IMR-90 (cell line): Measurements from ENCODE around the gene OSBPL8. TPM values are rescaled to one million over a fixed set of nuclear protein-coding genes. Genes with fewer than 3 reads are reported as not detected.

Experiments used
- ATAC-seq: fragments of 200-7000 bp; cut with Tn5 transposase; 2 replicates; pipeline ENCODE4 v1.9.1; 2020; ENCODE audit warnings: low read depth, mild to moderate bottlenecking, moderate library complexity
- BruUV-seq: library from RNA; stranded (reverse); fragments of 400-500 nt; replicated peaks from 2 replicates; lab custom pipeline; 2021; lab: Mats Ljungman, UMichigan
- CTCF ChIA-PET: fragments of 300-600 bp; formaldehyde crosslinking; extraction: SDS; loops from one replicate; lab custom pipeline; 2021; ENCODE audit warnings: antibody characterized with exemption; lab: Yijun Ruan, JAX
- POLR2A ChIA-PET: fragments of 300-600 bp; sonication (Branson Sonifier 250); formaldehyde crosslinking; loops from one replicate; lab custom pipeline; 2022; ENCODE audit warnings: antibody characterized with exemption; ENCODE audit not compliant: unreplicated experiment; lab: Charles Lee
- DNase-seq: peaks from one replicate; pipeline ENCODE4 v3.0.0; 2013
- H2AFZ ChIP-seq: replicated peaks from 2 replicates; pipeline ENCODE3; 2013; ENCODE audit warnings: low read length, mild to moderate bottlenecking; ENCODE audit not compliant: poor library complexity
- H2AK5ac ChIP-seq: 2 replicates; pipeline ENCODE4 v1.6.1; 2013; ENCODE audit warnings: low read depth, low read length, inconsistent platforms
- H2AK9ac ChIP-seq: replicated peaks from 2 replicates; pipeline ENCODE3; 2013; ENCODE audit warnings: mild to moderate bottlenecking, low read depth, low read length, moderate library complexity; ENCODE audit not compliant: poor library complexity
- H2BK120ac ChIP-seq: 2 replicates; pipeline ENCODE4 v1.6.1; 2013; ENCODE audit warnings: low read depth, low read length, inconsistent platforms
- H2BK15ac ChIP-seq: 3 replicates; pipeline ENCODE4 v1.6.1; 2013; ENCODE audit warnings: low read depth, low read length, inconsistent platforms
- H2BK20ac ChIP-seq: 2 replicates; pipeline ENCODE4 v1.6.1; 2013; ENCODE audit warnings: low read depth, mild to moderate bottlenecking, inconsistent platforms, low read length, moderate library complexity
- H2BK5ac ChIP-seq: 2 replicates; pipeline ENCODE4 v1.6.1; 2013; ENCODE audit warnings: mild to moderate bottlenecking, low read depth, low read length, inconsistent platforms; ENCODE audit not compliant: poor library complexity, severe bottlenecking
- H3K14ac ChIP-seq: replicated peaks from 2 replicates; pipeline ENCODE4 v1.6.1; 2013; ENCODE audit warnings: low read depth, low read length, inconsistent platforms
- H3K18ac ChIP-seq: 2 replicates; pipeline ENCODE4 v1.6.1; 2013; ENCODE audit warnings: low read depth, low read length, control low read depth
- H3K23ac ChIP-seq: 2 replicates; pipeline ENCODE4 v1.6.1; 2013; ENCODE audit warnings: low read depth, low read length, inconsistent platforms
- H3K27ac ChIP-seq: 2 replicates; pipeline ENCODE4 v1.5.1; 2013; ENCODE audit warnings: mild to moderate bottlenecking, control low read depth, low read length; ENCODE audit not compliant: insufficient read depth
- H3K27me3 ChIP-seq: 2 replicates; pipeline ENCODE4 v1.6.1; 2013; ENCODE audit warnings: low read length; ENCODE audit not compliant: control insufficient read depth, insufficient read depth
- H3K36me3 ChIP-seq: 2 replicates; pipeline ENCODE4 v1.6.1; 2013; ENCODE audit warnings: low read length, mixed read lengths; ENCODE audit not compliant: control insufficient read depth, insufficient read depth
- H3K4ac ChIP-seq: 2 replicates; pipeline ENCODE4 v1.6.1; 2013; ENCODE audit warnings: low read depth, low read length, inconsistent platforms
- H3K4me1 ChIP-seq: 2 replicates; pipeline ENCODE4 v1.6.1; 2013; ENCODE audit warnings: low read length, mixed read lengths; ENCODE audit not compliant: control insufficient read depth, insufficient read depth
- H3K4me2 ChIP-seq: 2 replicates; pipeline ENCODE4 v1.6.1; 2013; ENCODE audit warnings: low read depth, mild to moderate bottlenecking, control low read depth, low read length, moderate library complexity
- H3K4me3 ChIP-seq: 2 replicates; pipeline ENCODE4 v1.5.1; 2013; ENCODE audit warnings: low read depth, mild to moderate bottlenecking, control low read depth, low read length, moderate library complexity; ENCODE audit not compliant: insufficient read depth
- H3K56ac ChIP-seq: 2 replicates; pipeline ENCODE4 v1.6.1; 2013; ENCODE audit warnings: low read length, inconsistent platforms; ENCODE audit not compliant: insufficient read depth; ENCODE audit errors: extremely low read depth
- H3K79me1 ChIP-seq, 2 experiments: 2 replicates each; pipeline ENCODE4 v1.6.1; 2013; ENCODE audit warnings: low read length in 2 of 2, inconsistent platforms in 1 of 2, low read depth in 1 of 2
- H3K9ac ChIP-seq: 2 replicates; pipeline ENCODE4 v1.6.1; 2013; ENCODE audit warnings: low read depth, low read length, control low read depth
- H3K9me1 ChIP-seq: 2 replicates; pipeline ENCODE4 v1.6.1; 2013; ENCODE audit warnings: low read length, inconsistent platforms; ENCODE audit not compliant: insufficient read depth
- H3K9me3 ChIP-seq: 2 replicates; pipeline ENCODE4 v1.6.1; 2013; ENCODE audit warnings: low read length; ENCODE audit not compliant: control insufficient read depth, insufficient read depth
- H4K20me1 ChIP-seq: 2 replicates; pipeline ENCODE4 v1.6.1; 2013; ENCODE audit warnings: low read length, inconsistent platforms; ENCODE audit not compliant: insufficient read depth
- H4K5ac ChIP-seq: 2 replicates; pipeline ENCODE4 v1.6.1; 2013; ENCODE audit warnings: mild to moderate bottlenecking, low read depth, low read length, control low read depth
- H4K8ac ChIP-seq, 2 experiments: 2 replicates each; pipeline ENCODE4 v1.6.1; 2013; ENCODE audit warnings: low read depth in 2 of 2, low read length in 2 of 2, control low read depth in 1 of 2, inconsistent platforms in 1 of 2
- H4K91ac ChIP-seq: 2 replicates; pipeline ENCODE4 v1.6.1; 2013; ENCODE audit warnings: low read depth, low read length, inconsistent platforms; ENCODE audit not compliant: insufficient read depth
- BHLHE40 ChIP-seq: fragments of 150-350 bp; IDR thresholded peaks from 2 replicates; pipeline ENCODE4 v1.6.1; 2016; ENCODE audit warnings: mild to moderate bottlenecking, low read depth, low read length
- CEBPB ChIP-seq: IDR thresholded peaks from 2 replicates; pipeline ENCODE4 v1.6.1; 2012; ENCODE audit warnings: low read depth, low read length, improper control_type of control experiment
- FOS ChIP-seq: fragments of 150-350 bp; IDR thresholded peaks from 2 replicates; pipeline ENCODE4 v1.6.1; 2016; ENCODE audit warnings: low read depth, low read length
- MAZ ChIP-seq: IDR thresholded peaks from 2 replicates; pipeline ENCODE4 v1.6.1; 2012; ENCODE audit warnings: low read depth, mild to moderate bottlenecking, low read length, improper control_type of control experiment, moderate library complexity, borderline replicate concordance
- MXI1 ChIP-seq: IDR thresholded peaks from 2 replicates; pipeline ENCODE4 v1.6.1; 2012; ENCODE audit warnings: low read depth, mild to moderate bottlenecking, low read length, moderate library complexity, borderline replicate concordance
- RAD21 ChIP-seq: IDR thresholded peaks from 2 replicates; pipeline ENCODE4 v1.6.1; 2012; ENCODE audit warnings: low read length, improper control_type of control experiment
- RFX5 ChIP-seq: IDR thresholded peaks from 2 replicates; pipeline ENCODE4 v1.8.0; 2012; ENCODE audit warnings: low read depth, mild to moderate bottlenecking, low read length, moderate library complexity
- WGBS, 2 experiments: methylation state at CpG; one replicate each; pipeline versions ENCODE4 v1.1.5 to v1.1.7; 2013; ENCODE audit warnings: missing lambda C conversion rate in 2 of 2; ENCODE audit not compliant: insufficient read length in 1 of 2; ENCODE audit errors: extremely low coverage in 2 of 2; 5-methylcytosine and 5-hydroxymethylcytosine counted together
- dilution Hi-C: fragments of 300-500 bp; cut with HindIII; formaldehyde crosslinking; loops from one replicate; pipeline ENCODE4 v1.14.3; 2018; ENCODE audit warnings: low sequenced_read_pairs; ENCODE audit not compliant: unreplicated experiment
- in situ Hi-C: fragments of 300-500 bp; cut with MboI; formaldehyde crosslinking; loops from 3 replicates; pipeline ENCODE4 v1.14.3; 2019; ENCODE audit warnings: low sequenced_read_pairs, inconsistent platforms, mixed read lengths
- intact Hi-C: fragments of 100-400 bp; cut with micrococcal nuclease; formaldehyde crosslinking; loops from 2 replicates; pipeline ENCODE4 v1.10.0; 2022
- polyA plus RNA-seq, 3 experiments: library from polyadenylated mRNA; depleted of rRNA; stranded (reverse); fragments of >200 nt; gene quantifications; 2 replicates each; pipeline ENCODE4 v1.2.3, GENCODE V29; 2012; ENCODE audit warnings: low replicate concordance in 1 of 3
- total RNA-seq: library from RNA; depleted of rRNA; stranded (reverse); fragments of >200 nt; gene quantifications from 2 replicates; pipeline ENCODE4 v1.2.3, GENCODE V29; 2012

OSBPL8 gene
- total and polyA plus RNA-seq, 2 of the 4 experiments (the other 2 are of a cell fraction): 17.8 to 24.2 TPM

DNA sequence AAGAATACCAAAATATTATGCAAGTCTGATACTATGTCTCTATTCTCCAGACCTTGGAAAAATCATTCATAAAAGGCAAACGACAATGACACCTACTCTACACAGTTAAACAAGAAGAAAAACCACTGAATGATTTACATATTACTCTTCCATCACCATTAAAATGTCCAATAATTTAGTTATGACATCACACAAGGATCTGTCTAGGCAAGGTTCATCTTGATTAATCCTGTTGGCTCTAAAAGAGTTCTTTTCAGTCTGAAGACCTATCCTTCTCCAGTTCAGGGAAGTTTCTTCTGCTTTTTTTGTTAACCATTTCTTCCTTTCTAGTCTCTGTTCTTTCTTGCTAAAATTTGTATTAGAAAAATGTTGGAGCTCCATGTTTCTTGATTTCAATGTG, 64.0 kb downstream of the OSBPL8 start:
- TF ChIP-seq CEBPB: no peak
- no peak for TF ChIP-seq FOS
- TF ChIP-seq MXI1: no peak
- no peak for TF ChIP-seq BHLHE40
- TF ChIP-seq MAZ: no peak
- TF ChIP-seq RFX5: no peak
- TF ChIP-seq RAD21: no peak
- Histone ChIP-seq H3K9me1 (peaks cover 5% of the 10 kb centered on the region; the same call in 1 of the 2 replicates), H3K14ac (no peak overlapping the region), H4K20me1 (no peaks in the 10 kb centered on the region), H4K8ac (no peak overlapping the region), H2BK20ac (no peak overlapping the region), H3K36me3 (peaks cover 4% of the 10 kb centered on the region; the same call in 1 of the 2 replicates), H2BK15ac (no peak overlapping the region), H3K4me3 (no peak overlapping the region), H2BK5ac (no peak overlapping the region), H3K4ac (no peak overlapping the region), H3K4me1 (no peaks in the 10 kb centered on the region), H3K27me3 (no peaks in the 10 kb centered on the region), H2AK5ac (no peak overlapping the region), H3K9ac (no peak overlapping the region), H3K79me1 (peaks cover 29 to 31% of the 10 kb centered on the region in 2 experiments), H3K23ac (no peak overlapping the region), H3K18ac (no peak overlapping the region), H3K27ac (no peak overlapping the region), H3K4me2 (no peak overlapping the region), H2AK9ac (no peak overlapping the region), H2AFZ (no peak overlapping the region), H3K9me3 (no peaks in the 10 kb centered on the region; the same call in 1 of the 2 replicates), H2BK120ac (no peak overlapping the region), H3K56ac (no peak overlapping the region), H4K5ac (no peak overlapping the region), H4K91ac (no peak overlapping the region)
- POLR2A ChIA-PET: interaction anchor here (0.6 kb wide), 1 partner anchor 20 kb away, joined by 3 read pairs; no protein-coding TSS in a partner anchor
- no CpG with 5 or more reads among the region's 1 CpG for WGBS, 2 experiments
- intact Hi-C loops: no loop called here
- ATAC-seq: no peak; the same call in 1 of the 2 replicates
- dilution Hi-C loops: no loop called here
- CTCF ChIA-PET: no interaction called here
- in situ Hi-C loops: no loop called here
- DNase-seq: no peak
- no TSS peak for BruUV-seq
